ENCODE results near the gene PLAGL2.

PLAGL2 gene

DNA sequence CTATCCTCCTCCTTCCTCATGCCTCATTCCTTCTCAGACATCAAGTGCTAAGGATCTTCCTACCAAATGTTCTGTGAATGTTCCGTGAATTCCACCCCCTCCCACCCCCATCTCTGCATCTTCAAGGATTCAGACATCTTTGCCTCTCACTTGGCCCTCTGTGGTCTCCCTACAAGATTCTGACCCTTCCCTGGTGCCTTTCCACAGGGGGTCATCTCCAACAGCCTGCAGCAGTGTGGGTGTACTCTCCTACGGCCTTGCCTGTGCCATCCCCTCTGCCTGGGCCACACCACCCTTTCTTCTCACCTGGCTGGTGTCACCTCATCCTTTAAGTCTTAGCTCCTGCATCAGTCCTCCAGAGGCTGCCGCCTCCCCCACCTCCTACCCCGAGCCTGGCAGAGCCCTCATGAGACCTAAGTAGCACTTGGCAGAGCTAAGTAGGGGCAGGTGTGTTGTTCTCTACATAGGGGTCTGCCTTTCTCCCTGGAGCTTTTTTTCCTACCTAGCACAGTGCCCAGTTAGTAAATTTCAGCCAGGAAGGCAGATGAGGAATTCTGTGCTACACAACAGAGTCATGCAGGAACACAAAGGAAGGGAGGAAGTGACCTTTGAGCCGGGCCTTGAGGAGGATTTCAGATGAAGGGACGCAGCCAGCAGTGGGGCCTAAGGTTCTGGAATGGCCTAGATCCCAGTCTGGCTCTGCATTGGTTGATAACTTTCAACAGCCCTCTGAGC lies 55.0 kb downstream of the PLAGL2 start:
- no peak for DNase-seq (ENCODE audit: low spot score)

DNA sequence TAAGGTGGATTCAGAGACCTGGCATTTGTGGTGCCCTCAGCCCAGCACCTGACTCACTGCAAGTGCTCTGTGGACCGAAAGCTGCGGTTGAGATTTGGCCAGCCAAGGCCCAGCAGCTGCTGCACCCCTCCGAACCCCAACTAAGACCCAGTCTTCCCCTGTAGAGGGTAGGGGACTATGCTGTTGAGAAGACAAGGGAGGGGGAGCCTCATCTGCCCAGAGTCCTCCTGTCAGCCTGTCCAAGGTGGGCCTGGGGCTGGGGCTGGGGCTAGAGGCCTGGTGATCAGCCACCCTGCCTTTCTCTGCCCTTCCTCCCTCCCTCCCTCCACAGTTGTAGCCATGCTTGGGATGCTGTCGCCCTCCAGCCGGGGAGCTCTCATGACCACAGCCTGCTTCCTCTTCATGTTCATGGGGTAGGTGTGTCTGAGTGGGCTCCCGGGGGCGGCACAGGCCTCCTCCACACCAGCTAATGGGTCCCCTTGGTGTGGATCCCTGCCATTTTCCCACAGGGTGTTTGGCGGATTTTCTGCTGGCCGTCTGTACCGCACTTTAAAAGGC lies 57.2 kb downstream of the PLAGL2 start:
- no peak for DNase-seq (ENCODE audit: low spot score)

DNA sequence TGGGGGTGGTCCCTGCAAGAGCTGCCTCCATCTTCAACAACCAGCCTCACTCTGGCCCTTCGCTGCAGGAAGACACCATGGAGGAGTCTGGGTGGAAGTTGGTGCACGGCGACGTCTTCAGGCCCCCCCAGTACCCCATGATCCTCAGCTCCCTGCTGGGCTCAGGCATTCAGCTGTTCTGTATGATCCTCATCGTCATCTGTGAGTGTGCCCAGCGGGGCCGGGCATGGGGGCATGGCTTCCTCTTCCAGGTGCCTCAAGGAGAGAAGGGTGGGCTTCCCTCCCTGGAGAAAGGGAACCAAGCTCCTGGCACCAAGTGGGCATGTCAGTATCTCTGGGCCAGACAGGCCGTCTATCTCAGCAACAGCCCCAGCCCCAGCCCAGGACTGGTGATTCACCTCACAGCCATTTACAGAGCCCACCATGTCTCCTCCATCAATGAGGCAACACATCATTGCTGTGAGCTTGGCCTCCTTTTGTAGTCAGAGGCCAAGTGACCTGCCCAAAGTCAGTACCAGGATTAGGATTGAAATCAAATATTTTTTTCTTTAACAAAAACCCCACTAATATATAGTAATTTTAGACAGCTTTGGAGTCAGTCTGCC lies 57.9 kb downstream of the PLAGL2 start:
- DNase-seq (ENCODE audit: low spot score): no peak

DNA sequence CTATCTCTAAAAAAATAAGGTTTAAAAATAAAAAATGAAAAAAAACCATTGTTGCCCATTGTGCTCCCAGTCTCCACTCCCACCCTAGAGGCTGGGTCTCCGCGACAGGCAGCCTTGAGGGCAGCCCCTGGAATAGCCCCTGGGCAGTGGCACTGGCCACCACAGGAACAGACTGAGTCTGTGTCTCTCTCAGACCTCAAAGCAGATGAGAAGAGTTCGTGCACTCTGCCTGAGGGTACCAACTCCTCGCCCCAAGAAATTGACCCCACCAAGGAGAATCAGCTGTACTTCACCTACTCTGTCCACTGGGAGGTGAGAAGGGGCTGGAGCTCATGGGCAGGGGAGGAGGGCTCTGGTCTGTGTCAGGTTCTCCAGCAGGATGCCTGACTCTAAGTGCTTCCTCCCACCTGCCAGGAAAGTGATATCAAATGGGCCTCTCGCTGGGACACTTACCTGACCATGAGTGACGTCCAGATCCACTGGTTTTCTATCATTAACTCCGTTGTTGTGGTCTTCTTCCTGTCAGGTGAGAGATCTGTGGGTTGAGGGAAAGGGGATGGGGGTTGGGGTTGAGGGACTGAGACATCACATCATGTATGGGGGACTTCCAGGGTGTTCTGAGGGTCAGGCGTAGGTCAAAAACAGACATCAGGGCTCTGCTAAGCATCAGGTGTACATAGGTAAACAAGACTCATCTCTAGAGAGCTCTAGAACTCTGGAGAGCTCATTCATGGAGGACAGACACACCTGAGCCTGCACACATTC lies 62.5 kb downstream of the PLAGL2 start:
- DNase-seq (ENCODE audit: low spot score): no peak

DNA sequence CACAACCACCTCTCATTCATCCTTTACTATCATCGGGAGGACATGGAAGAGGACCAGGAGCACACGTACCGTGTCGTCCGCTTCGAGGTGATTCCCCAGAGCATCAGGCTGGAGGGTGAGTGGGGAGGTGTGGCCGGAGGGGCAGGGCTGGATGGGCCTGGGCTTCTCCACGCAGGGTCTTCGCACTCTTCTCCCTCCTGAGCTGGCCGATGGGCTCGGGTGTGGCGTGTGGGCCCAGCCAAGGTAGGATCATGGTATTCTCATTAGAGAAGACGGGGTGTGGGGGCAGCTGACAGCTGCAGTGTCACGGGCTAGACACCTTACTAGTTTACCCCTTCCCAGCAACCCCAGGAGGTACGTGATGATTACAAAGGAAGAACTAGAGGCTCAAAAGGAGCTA lies 64.6 kb downstream of the PLAGL2 start:
- DNase-seq (ENCODE audit: low spot score): no peak

All from cerebellar cortex (tissue), 1 donor.